HG03175 (cell line): ENCODE results near the gene TMEM127.
"Not testable (repeated sequence)": the region's sequence is repeated elsewhere in the genome, so short reads cannot be mapped to it uniquely, and the experiment has no call there.

Experiments used
- ATAC-seq: cut with Tn5 transposase; IDR thresholded peaks from one replicate; pipeline ENCODE4 v1.9.1; 2021; ENCODE audit warnings: mild to moderate bottlenecking, moderate library complexity; ENCODE audit not compliant: unreplicated experiment

Gene TMEM127

DNA sequence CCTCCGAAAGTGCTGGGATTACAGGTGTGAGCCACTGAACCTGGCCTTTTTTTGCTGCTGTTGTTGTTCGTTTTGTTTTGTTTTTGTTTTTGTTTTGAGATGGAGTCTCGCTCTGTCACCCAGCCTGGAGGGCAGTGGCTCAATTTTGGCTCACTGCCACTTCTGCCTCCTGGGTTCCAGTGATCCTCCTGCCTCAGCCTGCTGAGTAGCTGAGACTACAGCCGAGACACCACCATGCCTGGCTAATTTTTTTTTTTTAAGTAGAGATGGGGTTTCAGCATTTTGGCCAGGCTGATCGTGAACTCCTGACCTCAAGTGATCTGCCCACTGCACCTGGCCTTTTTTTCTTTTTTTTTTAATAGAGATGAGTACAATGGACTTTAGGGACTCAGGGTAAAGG, 22.0 kb downstream of the TMEM127 start:
- ATAC-seq: no peak

GRCh38 chr2:96241900-96242611, 23.7 kb downstream of the TMEM127 start:
- ATAC-seq: peak; percentile 93

- ATAC-seq: no peak
Observed at GRCh38 chr2:96241227-96241626, 24.6 kb downstream of the TMEM127 start.

GRCh38 chr2:96240341-96241038, 25.3 kb downstream of the TMEM127 start:
- no peak for ATAC-seq

GRCh38 chr2:96239745-96240264, 26.0 kb downstream of the TMEM127 start:
- no peak for ATAC-seq

GRCh38 chr2:96239091-96239490, 26.7 kb downstream of the TMEM127 start:
- no peak for ATAC-seq

- no peak for ATAC-seq
Observed at GRCh38 chr2:96238266-96238665, 27.5 kb downstream of the TMEM127 start.

DNA sequence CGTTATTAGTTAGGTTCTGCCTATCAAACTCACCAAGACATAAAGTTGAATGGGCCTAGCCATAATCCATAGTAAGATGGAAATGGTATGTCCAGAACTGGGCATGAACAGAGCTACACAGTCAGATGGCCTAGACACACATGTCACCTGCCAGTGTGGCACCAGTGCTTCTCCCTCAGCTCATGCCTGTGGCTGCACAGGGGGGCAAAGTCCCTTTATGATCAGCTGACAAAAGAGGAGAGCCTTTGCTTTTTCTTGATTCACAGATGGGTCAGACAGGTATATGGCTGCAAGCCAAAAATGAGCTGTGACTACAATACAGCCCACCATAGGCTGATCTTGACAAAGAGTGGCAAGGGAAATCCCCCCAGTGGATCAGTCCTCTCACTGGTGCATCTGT, 28.9 kb downstream of the TMEM127 start:
- no peak for ATAC-seq

GRCh38 chr2:96233880-96234316, 31.9 kb downstream of the TMEM127 start:
- peak; percentile 91 for ATAC-seq

- ATAC-seq: peak; percentile 10
Observed at GRCh38 chr2:96233436-96233835, 32.4 kb downstream of the TMEM127 start.

DNA sequence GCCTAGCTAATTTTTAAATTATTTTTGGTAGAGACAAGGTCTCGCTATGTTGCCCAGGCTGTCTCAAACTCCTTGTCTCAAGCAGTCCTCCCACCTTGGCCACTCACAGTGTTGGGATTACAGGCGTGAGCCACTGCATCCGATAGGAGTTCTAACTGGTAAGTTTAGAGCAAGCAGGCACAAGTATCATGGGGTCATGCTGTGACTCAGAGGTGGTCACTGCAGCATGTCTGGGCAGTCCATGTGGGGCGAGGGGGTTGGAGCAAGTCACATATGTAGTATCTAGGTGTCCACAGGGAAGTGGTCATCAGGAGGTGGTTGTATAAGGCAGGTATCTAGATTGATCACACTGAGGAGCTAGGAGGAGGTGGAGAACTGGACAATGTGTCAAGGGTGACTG, 34.5 kb downstream of the TMEM127 start:
- ATAC-seq: no peak

DNA sequence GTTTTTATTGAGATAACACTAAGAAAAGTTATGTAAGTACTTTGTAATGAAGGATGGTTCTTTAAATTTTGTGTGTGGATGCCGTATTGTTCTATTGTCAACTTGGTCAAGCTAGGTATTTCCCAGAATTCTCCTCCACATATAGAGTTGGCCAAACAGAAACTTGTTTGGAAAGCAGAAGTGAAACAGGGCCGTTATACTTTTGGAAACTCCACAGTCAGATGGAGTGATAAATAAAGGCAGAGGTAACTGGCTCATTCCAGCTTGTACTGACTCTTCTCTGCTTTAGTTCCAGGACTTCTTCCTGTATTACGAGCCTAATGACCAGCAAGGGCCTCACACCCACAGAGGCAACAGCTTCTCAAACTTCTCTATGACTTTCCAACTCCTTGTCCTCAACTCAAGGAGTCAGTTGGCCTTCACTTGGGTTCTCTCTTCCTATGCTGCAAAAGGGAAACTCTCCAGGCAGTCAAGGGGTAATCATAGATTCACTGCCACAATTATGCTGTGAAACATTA, 40.7 kb downstream of the TMEM127 start:
- ATAC-seq: peak; percentile 78

DNA sequence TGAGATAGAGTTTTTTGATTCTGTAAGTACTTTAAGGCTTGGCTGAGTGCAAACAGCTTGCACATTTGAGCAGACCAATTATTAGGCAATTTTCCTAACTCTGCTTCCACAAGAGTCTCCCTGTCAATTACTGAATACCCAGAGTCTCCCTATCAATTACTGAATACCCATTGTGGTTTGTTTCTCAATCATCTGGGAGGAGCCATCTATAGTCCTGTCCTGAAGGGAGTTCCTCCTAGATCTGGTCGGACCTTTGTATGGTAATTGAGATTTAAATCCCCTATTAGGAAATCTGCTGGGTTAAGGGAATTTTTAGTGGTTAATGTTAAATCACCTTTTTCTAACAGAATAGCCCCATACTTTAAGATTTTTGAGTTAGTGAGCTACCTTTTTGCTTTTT, 44.7 kb downstream of the TMEM127 start:
- not testable (repeated sequence) for ATAC-seq

GRCh38 chr2:96219959-96220358, 45.8 kb downstream of the TMEM127 start:
- not testable (repeated sequence) for ATAC-seq

DNA sequence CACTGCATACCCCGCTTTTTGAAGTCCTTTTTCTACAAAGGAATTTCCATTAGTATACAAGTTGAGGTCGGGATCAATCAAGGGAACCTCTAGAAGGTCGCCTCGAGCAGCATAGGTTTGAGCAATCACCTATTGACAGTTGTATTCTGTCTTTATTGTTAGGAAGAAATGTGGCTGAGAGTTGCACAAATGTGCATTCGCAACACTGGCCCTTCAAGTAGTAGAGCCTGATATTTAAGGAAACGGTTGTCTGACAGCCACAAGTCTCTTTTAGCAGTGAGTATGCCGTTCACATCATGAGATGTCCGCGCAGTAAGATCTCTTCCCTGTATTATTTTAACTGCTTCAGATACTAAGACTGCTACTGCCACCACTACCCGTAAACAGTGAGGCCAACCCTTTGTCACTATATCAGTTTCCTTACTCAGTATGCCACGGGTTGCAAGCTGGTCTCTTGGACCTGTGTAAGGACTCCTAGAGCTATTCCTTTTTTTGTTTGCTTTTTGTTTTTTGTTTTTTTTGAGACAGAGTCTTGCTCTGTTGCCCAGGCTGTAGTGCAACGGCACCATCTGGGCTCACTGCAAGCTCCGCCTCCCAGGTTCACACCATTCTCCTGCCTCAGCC, 47.2 kb downstream of the TMEM127 start:
- ATAC-seq: no peak

- ATAC-seq: no peak
Observed at GRCh38 chr2:96214554-96214953, 51.2 kb downstream of the TMEM127 start.

GRCh38 chr2:96213379-96213778, 52.4 kb downstream of the TMEM127 start:
- ATAC-seq: no peak

- no peak for ATAC-seq
Observed at GRCh38 chr2:96212339-96212738, 53.5 kb downstream of the TMEM127 start.

DNA sequence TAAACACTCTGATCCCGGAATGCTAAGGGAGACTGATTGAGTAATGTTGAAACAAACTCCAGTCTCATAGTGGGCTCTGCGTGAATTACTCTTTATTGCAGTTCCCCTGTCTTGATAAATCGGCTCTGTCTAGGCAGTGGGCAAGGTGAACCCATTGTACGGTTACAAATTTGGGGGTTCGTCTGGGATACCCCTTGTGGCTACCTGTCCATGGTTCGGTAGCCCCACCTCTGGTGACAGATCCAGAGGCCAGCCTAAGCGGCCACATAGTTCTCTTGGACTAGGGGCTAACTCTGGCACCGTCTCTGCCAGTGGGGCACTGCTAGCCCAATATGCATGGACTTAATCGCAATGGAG, 56.1 kb downstream of the TMEM127 start:
- ATAC-seq: no peak

- ATAC-seq: no peak
Observed at GRCh38 chr2:96209011-96209728, 56.6 kb downstream of the TMEM127 start.
